NK-92 treated with Interleukin-12 subunit alpha and Interleukin-12 subunit beta, amount 100 ng/mL, for 24 hours (cell line): Measurements from ENCODE around the gene EXD2.
"Not testable (repeated sequence)": the region's sequence is repeated elsewhere in the genome, so short reads cannot be mapped to it uniquely, and the experiment has no call there.

Experiments
- DNase-seq: peaks from one replicate; lab custom pipeline; 2025; lab: John Stamatoyannopoulos, UW

The EXD2 gene

DNA sequence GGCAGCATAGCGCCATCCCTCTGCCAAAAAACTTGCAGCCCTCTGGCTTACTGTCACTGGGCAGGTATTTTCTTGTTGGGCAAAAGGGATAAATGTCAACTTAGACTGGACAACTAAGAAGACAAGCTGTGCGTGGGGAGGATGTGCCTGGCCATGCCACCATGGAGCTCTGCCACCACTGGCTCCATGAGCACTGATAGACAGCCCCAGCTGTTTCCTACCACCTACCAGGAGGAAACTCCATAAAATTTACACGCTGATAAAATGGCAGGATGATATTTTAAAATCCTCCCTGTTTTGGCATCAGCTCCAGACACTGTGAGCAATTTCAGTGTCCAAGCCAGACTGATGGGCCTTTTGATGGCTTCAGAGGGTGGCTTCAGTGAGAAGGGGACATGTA lies 61.6 kb downstream of the EXD2 start:
- no peak for DNase-seq

GRCh38 chr14:69259168-69259526 lies 67.8 kb downstream of the EXD2 start:
- no peak for DNase-seq

DNA sequence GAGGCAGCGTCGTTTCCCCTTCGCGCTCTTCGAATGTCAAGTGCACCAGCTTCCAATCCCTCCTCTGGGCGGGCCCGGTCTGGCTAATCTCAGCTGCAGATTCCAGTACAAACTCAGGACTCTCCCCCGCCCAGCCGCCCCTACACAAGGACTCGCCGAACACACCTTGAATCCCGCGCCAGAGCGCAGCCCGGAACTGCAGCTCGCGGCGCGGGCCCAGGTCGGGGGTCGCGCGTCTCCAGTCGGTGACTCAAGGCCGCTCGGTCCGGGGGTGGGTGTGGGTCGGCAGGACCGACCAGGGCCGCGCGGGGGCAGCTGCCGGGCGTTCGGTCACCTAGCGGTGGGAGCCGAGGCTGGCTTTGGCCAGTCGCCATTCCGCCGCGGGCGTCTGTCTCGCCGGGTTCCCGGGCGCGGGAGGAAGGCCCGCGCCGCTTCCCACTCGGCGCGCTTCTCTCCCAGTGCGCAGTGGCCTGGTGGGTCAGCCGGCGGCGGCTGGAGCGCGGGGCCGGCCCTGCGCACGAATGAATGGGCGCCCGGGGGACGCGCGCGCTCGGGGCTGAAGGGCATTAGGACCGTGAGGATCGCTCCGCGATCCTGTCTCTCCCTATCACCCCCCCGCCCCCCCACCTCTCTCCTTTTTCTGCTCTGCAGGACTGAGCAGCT lies 68.4 kb downstream of the EXD2 start, which contains the start of gene GALNT16:
Gene GALNT16 (plus strand): TSS at position 632 of the 663 bp plus-strand sequence. CDS start 133 bp downstream, outside the sequence.
- no peak for DNase-seq

- no peak for DNase-seq
Measured at GRCh38 chr14:69260190-69260860, 69.0 kb downstream of the EXD2 start.

- DNase-seq, result no peak
Measured at GRCh38 chr14:69260861-69261564, 69.7 kb downstream of the EXD2 start.

DNA sequence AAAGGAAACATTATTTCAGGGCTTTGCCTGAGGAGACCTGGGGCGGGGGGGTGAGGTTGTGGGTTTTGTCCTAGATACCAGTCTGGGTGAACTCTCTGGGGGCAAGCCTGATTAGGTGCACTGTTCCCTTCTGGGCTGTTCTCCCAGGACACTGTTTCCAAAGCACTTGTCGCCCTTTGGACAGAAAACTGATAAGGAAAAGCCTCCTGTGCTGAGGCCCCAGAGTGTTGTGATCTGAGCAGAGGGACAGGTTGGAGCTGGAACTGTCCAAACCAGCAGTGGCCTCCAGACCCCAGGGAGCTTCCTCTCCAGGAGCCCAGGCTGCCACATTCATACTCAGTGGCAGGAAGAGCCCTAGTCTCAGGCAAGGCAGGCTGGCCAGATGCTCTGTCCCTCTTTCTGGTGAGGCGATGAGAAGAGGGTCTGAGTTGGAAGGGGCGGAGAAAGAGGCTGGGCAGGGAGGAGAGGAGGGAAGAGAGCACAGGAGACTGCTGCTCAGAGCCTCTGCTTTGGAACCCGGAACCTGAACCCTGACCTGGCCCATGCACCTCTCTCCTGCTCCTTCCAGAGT lies 70.5 kb downstream of the EXD2 start:
- DNase-seq, result no peak

- DNase-seq, result no peak
Measured at GRCh38 chr14:69262516-69262915, 71.2 kb downstream of the EXD2 start.

DNA sequence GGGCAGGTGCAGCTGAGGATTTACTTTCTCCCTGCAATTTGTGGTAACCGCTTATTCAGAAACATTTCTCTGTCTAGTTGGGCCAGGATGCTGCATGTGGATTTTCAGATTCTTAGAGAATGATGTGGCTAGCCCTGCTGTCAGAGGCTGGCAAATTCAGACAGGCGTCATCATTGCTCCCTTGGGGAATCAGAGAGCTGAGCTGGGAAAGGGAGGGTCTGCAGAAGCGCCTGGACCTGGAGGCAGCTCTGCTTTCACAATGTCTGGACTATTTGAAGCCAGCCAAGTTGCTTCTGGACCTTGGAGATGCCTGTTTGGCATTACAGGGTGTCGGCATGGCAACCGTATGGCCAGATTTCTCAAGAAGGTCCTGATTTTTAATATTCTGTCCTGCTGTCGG lies 72.1 kb downstream of the EXD2 start:
- no peak for DNase-seq

GRCh38 chr14:69263771-69264170 lies 72.5 kb downstream of the EXD2 start:
- no peak for DNase-seq

DNA sequence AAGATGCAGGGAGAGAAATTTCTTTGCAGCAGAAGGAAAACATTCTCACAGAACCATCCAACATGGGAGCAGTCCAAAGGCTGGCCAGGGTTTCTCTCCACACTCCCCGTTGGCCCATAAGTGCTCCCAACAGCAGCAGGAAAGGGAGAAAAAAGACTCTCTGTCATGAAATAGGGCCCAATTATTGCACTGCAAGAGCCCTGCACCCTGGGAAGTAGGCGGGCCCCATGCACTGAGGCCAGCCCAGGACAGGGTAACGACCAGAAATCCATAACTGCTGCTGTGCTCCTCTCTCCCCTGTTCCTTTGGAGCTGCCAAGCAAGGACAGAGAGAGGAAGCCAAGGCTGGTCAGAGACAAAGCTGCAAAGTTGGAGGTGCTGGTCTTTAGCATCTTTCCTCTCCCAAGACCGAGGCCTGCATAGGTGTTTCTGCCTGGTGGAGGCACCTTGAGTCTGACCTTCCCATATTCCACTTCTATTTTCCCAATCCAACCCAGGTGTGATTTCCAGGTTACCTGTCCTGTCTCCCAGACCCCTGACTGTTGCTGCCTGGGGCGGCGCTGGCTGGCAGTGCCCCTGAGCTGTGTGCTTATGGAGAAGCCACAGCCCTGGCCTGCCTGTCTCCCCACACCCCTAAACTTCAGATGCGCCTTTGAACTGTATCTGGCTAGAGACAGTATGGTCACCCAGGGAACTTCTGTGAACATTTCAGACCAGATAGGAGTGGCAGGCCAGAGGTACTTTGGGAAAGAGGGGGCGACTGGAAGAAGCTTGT lies 75.5 kb downstream of the EXD2 start:
- DNase-seq, result no peak

GRCh38 chr14:69267492-69267891 lies 76.2 kb downstream of the EXD2 start:
- no peak for DNase-seq

DNA sequence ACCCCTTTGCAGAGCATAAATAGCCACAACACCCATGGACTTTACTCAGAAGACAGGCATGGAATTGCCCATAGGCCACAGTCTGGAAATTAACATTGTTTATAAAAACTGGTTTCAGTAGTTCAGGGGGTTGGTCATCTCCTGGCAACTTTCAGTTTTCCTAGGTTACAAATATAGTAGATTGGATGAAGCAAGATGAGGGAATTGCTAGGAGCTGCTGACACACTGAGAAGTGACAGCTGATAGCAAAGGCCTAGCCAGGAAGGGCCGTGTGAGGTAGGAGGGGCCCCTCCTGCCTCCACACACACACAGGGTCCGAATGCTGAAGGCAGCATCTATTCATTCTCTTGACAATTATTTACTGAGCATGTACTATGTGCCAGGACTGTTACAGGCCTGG lies 76.9 kb downstream of the EXD2 start:
- DNase-seq, result no peak

DNA sequence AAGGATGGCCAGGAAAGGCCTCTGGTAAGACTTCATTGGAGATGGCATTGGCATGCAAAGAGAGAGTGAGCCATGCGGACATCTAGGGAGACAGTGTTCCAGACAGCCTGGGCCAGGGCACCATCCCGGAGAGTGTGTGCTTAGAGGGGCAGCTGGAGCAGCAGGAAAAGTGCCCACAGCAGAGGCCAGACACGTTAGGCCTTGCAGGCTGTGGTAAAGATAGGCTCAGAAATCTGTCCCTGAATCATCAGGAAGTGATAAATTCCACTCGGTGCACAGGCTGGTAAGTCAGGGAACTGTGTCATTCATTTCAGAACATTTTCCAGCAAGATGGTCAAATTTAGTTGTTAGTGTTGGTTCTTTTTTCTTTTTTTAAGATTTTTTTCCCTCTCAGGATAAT lies 77.5 kb downstream of the EXD2 start:
- no peak for DNase-seq

- no peak for DNase-seq
Measured at GRCh38 chr14:69269381-69269780, 78.1 kb downstream of the EXD2 start.

- DNase-seq, result no peak
Measured at GRCh38 chr14:69270097-69270496, 78.8 kb downstream of the EXD2 start.

DNA sequence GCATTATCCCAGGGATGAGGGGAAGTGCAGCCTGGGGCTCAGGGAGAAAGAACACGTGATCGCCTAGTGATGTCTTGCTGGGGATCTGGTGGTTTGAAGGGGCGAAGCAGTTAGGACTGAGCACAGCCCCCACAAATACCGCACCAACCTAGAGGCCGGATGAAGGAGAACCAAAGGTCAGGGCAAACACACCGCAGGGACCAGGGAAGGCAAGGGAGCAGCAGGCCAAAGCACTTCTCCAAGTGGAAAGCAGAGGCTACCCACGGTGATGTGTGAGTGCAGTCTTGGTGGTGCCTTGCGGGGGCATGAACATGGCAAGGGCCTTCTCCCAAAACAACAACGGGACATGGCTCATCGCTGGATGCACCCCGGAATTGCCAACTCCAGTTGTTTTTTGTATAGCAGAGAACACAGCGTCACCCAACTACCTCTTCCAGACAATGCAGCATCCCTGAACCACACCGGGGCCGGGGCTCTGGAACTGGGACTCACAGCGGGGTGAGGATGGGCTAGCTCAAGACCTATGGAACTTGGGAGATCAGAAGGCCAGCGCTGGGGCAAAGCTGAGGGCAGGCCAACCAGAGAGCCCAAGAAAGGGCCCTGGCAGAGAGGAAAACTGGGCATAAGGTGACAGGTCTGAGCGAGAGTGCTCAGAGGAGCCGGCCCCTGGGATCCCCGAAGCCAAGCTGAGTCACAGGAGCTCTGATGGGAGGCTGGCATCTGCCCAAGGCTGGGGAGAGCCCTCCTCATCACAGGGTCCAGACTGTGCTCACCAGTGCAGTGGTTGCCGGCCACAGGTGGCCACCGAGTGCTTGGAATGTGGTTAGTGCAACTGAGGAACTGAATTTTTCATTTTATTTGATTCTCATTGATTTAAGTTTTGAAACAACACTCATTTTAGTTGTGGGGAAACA lies 79.8 kb downstream of the EXD2 start:
- DNase-seq, result no peak

DNA sequence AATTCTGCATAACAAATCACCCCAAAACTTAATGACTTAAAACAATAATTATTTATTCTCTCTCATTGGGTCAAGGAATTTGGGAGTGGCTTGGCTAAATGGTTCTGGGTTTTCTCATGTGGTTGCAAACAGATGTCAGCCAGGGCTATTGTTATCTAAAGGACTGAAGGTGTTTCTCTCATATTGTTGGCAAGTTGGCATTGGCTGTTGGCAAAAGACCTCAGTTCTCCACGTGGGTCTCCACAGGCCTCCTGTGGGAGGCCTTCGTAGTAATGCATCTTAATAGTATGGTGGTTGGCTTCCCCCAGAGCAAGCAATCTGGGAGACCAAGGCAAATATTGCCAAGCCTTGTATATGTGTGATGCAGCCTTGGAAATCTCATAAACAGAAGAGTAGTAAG lies 83.0 kb downstream of the EXD2 start:
- no peak for DNase-seq

DNA sequence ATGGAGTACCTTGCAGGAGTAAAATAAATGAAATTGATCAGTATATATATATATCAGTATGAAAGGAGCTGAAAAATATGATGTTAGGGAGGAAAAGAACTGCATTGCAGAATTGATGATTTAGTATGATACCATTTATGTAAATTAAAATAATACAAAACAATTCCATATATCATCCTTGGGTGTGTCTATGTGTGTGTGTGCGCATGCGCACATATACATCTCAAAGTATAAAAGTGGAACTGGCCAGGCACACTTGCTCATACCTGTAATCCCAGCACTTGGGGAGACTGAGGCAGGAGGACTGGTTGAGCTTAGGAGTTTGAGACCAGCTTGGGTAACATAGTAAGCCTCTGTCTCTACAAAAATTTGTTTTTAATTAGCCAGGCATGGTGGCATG lies 84.0 kb downstream of the EXD2 start:
- DNase-seq, result no peak

GRCh38 chr14:69277356-69277755 lies 86.1 kb downstream of the EXD2 start:
- not testable (repeated sequence) for DNase-seq

- no peak for DNase-seq
Measured at GRCh38 chr14:69280746-69281291, 89.5 kb downstream of the EXD2 start.
